H9 (cell line): ENCODE measurements around the gene FRMPD1. TPM values are rescaled to one million over a fixed set of nuclear protein-coding genes. Genes with fewer than 3 reads are reported as not detected.

Source experiments
- DNase-seq: peaks from one replicate; pipeline ENCODE4 v3.0.0-alpha.2; 2017
- H2AFZ ChIP-seq: one replicate; pipeline ENCODE4 v1.6.1; 2013; ENCODE audit warnings: mild to moderate bottlenecking, low read length, control low read depth, moderate library complexity
- H2AK5ac ChIP-seq: 2 replicates; pipeline ENCODE4 v1.6.1; 2013; ENCODE audit warnings: low read length, control low read depth, mixed read lengths; ENCODE audit not compliant: insufficient read length
- H2BK120ac ChIP-seq: one replicate; pipeline ENCODE4 v1.6.1; 2013; ENCODE audit warnings: low read depth, mild to moderate bottlenecking, low read length, control low read depth, inconsistent platforms; ENCODE audit not compliant: poor library complexity, severe bottlenecking
- H2BK12ac ChIP-seq: 2 replicates; pipeline ENCODE4 v1.6.1; 2013; ENCODE audit warnings: low read length, control low read depth, mixed read lengths, low read depth; ENCODE audit not compliant: insufficient read length
- H2BK15ac ChIP-seq: 2 replicates; pipeline ENCODE4 v1.6.1; 2013; ENCODE audit warnings: low read depth, low read length, control low read depth
- H2BK20ac ChIP-seq: one replicate; pipeline ENCODE4 v1.6.1; 2013; ENCODE audit warnings: low read depth, mild to moderate bottlenecking, low read length, control low read depth, inconsistent platforms; ENCODE audit not compliant: poor library complexity, severe bottlenecking
- H2BK5ac ChIP-seq: 2 replicates; pipeline ENCODE4 v1.6.1; 2013; ENCODE audit warnings: low read length, control low read depth, mixed read lengths; ENCODE audit not compliant: insufficient read length
- H3K14ac ChIP-seq: 2 replicates; pipeline ENCODE4 v1.6.1; 2013; ENCODE audit warnings: low read length, control low read depth; ENCODE audit not compliant: insufficient read depth
- H3K18ac ChIP-seq: 2 replicates; pipeline ENCODE4 v1.6.1; 2013; ENCODE audit warnings: low read depth, mild to moderate bottlenecking, mixed read lengths, low read length, control low read depth; ENCODE audit not compliant: insufficient read length
- H3K23ac ChIP-seq: 2 replicates; pipeline ENCODE4 v1.6.1; 2013; ENCODE audit warnings: low read length, control low read depth, mixed read lengths, low read depth; ENCODE audit not compliant: insufficient read length
- H3K23me2 ChIP-seq: 2 replicates; pipeline ENCODE4 v1.6.1; 2013; ENCODE audit warnings: low read depth, mild to moderate bottlenecking, mixed read lengths, low read length, control low read depth; ENCODE audit not compliant: insufficient read length, poor library complexity, severe bottlenecking
- H3K27ac ChIP-seq: 2 replicates; pipeline ENCODE4 v1.5.1; 2013; ENCODE audit warnings: low read length, control low read depth, mixed read lengths, low read depth; ENCODE audit not compliant: insufficient read length
- H3K27me3 ChIP-seq: 2 replicates; pipeline ENCODE4 v1.6.1; 2013; ENCODE audit warnings: low read length, control low read depth, inconsistent platforms; ENCODE audit not compliant: insufficient read depth
- H3K4ac ChIP-seq: 2 replicates; pipeline ENCODE4 v1.6.1; 2013; ENCODE audit warnings: low read depth, mild to moderate bottlenecking, control low read depth, inconsistent platforms, low read length, moderate library complexity
- H3K4me1 ChIP-seq: 2 replicates; pipeline ENCODE4 v1.6.1; 2013; ENCODE audit warnings: low read length, control low read depth, inconsistent platforms; ENCODE audit not compliant: insufficient read depth
- H3K4me2 ChIP-seq: 2 replicates; pipeline ENCODE4 v1.6.1; 2013; ENCODE audit warnings: low read length, control low read depth, mixed read lengths; ENCODE audit not compliant: insufficient read length, insufficient read depth
- H3K56ac ChIP-seq: 2 replicates; pipeline ENCODE4 v1.6.1; 2013; ENCODE audit warnings: low read depth, mild to moderate bottlenecking, mixed read lengths, low read length, control low read depth; ENCODE audit not compliant: insufficient read length
- H3K79me1 ChIP-seq: 2 replicates; pipeline ENCODE4 v1.6.1; 2013; ENCODE audit warnings: low read depth, mild to moderate bottlenecking, moderate library complexity, low read length, control low read depth, inconsistent platforms; ENCODE audit not compliant: insufficient read depth, poor library complexity, severe bottlenecking
- H3K79me2 ChIP-seq: 2 replicates; pipeline ENCODE4 v1.6.1; 2013; ENCODE audit warnings: low read length, control low read depth, inconsistent platforms; ENCODE audit not compliant: insufficient read depth
- H3K9ac ChIP-seq: 2 replicates; pipeline ENCODE4 v1.6.1; 2013; ENCODE audit warnings: low read length, control low read depth, mixed read lengths; ENCODE audit not compliant: insufficient read length; ENCODE audit errors: extremely low read depth
- H3K9me3 ChIP-seq: one replicate; pipeline ENCODE4 v1.6.1; 2013; ENCODE audit warnings: low read depth, low read length, inconsistent platforms; ENCODE audit not compliant: control insufficient read depth
- H3T11ph ChIP-seq: one replicate; pipeline ENCODE4 v1.6.1; 2013; ENCODE audit warnings: mild to moderate bottlenecking, low read length, control low read depth, inconsistent platforms
- H4K20me1 ChIP-seq: one replicate; pipeline ENCODE4 v1.6.1; 2013; ENCODE audit not compliant: control insufficient read depth, insufficient read length, insufficient read depth
- H4K5ac ChIP-seq: 2 replicates; pipeline ENCODE4 v1.6.1; 2013; ENCODE audit warnings: low read depth, mild to moderate bottlenecking, mixed read lengths, low read length, control low read depth; ENCODE audit not compliant: insufficient read length
- H4K8ac ChIP-seq: replicated peaks from 2 replicates; pipeline ENCODE4 v1.6.1; 2013; ENCODE audit warnings: low read length, control low read depth, mixed read lengths, low read depth; ENCODE audit not compliant: insufficient read length
- H4K91ac ChIP-seq: 2 replicates; pipeline ENCODE4 v1.6.1; 2013; ENCODE audit warnings: low read depth, mild to moderate bottlenecking, moderate library complexity, mixed read lengths, low read length, control low read depth; ENCODE audit not compliant: insufficient read length
- H3K27ac Mint-ChIP-seq, 3 experiments: 2 replicates in 2 of 3; 3 replicates in 1 of 3; pipeline ENCODE4 v1.8.0; 2020 to 2021; ENCODE audit warnings: mixed read lengths in 3 of 3, mild to moderate bottlenecking in 1 of 3, moderate library complexity in 1 of 3
- H3K27me3 Mint-ChIP-seq: 2 replicates; pipeline ENCODE4 v1.8.0; 2021; ENCODE audit warnings: low read depth, mild to moderate bottlenecking, moderate library complexity, mixed read lengths
- H3K36me3 Mint-ChIP-seq, 3 experiments: 2 replicates in 2 of 3; 3 replicates in 1 of 3; pipeline ENCODE4 v1.8.0; 2020 to 2021; ENCODE audit warnings: low read depth in 3 of 3, mixed read lengths in 3 of 3; ENCODE audit not compliant: insufficient read depth in 1 of 3
- H3K4me1 Mint-ChIP-seq, 2 experiments: 2 replicates each; pipeline ENCODE4 v1.8.0; 2020; ENCODE audit warnings: mixed read lengths in 2 of 2
- H3K4me3 Mint-ChIP-seq, 2 experiments: 2 replicates in 1 of 2; 3 replicates in 1 of 2; pipeline ENCODE4 v1.8.0; 2020 to 2021; ENCODE audit warnings: mild to moderate bottlenecking in 2 of 2, mixed read lengths in 2 of 2, moderate library complexity in 1 of 2
- H3K9me3 Mint-ChIP-seq, 2 experiments: 2 replicates in 1 of 2; 3 replicates in 1 of 2; pipeline ENCODE4 v1.8.0; 2020; ENCODE audit warnings: mild to moderate bottlenecking in 2 of 2, mixed read lengths in 2 of 2, moderate library complexity in 1 of 2
- CTCF ChIP-seq: fragments of 200-600 bp; sonication (generic); conservative IDR thresholded peaks from 3 replicates; pipeline ENCODE4 v1.8.0; 2021; ENCODE audit warnings: antibody characterized with exemption, mild to moderate bottlenecking
- whole genome bisulfite sequencing: extraction: QIAGEN DNeasy Blood & Tissue Kit; methylation state at CpG from one replicate; pipeline ENCODE4 v1.1.7; 2013; ENCODE audit warnings: missing lambda C conversion rate, low lambda C conversion rate, mixed read lengths; ENCODE audit not compliant: insufficient read length; ENCODE audit errors: extremely low coverage; 5-methylcytosine and 5-hydroxymethylcytosine counted together
- total RNA-seq: library from RNA; stranded (reverse); gene quantifications from 2 replicates; pipeline ENCODE4 v1.2.1, GENCODE V29; 2021

The FRMPD1 gene
- total RNA-seq, 1 experiment from 2014 or later, result 0.04 TPM

- H4K20me1 ChIP-seq, result no peaks in the 10 kb centered on the region
- no peaks in the 10 kb centered on the region for H3K36me3 Mint-ChIP-seq
- H4K8ac ChIP-seq, result no peak overlapping the region
- peaks cover 18 to 20% of the 10 kb centered on the region in 2 experiments for H3K4me1 Mint-ChIP-seq
- H3K4me2 ChIP-seq, result no peak overlapping the region
- no peak overlapping the region for H2BK120ac ChIP-seq
- no peak overlapping the region for H4K5ac ChIP-seq
- no peaks in the 10 kb centered on the region for H3K79me1 ChIP-seq
- H3K23ac ChIP-seq, result no peak overlapping the region
- H3K27me3 Mint-ChIP-seq, result peaks cover 14% of the 10 kb centered on the region
- no peaks in the 10 kb centered on the region for H3K9me3 ChIP-seq
- no peak overlapping the region for H3K9ac ChIP-seq
- no peaks in the 10 kb centered on the region for H3K27me3 ChIP-seq
- DNase-seq, result no peak
- H3K14ac ChIP-seq, result no peak overlapping the region
- WGBS, result no CpG with 5 or more reads among the region's 3 CpGs
- H3K18ac ChIP-seq, result no peak overlapping the region
- no peak overlapping the region for H2BK12ac ChIP-seq
- no peaks in the 10 kb centered on the region for H3K79me2 ChIP-seq
- no peak overlapping the region for H2AK5ac ChIP-seq
- H3K27ac ChIP-seq, result no peak overlapping the region
- H3K4ac ChIP-seq, result no peak overlapping the region
- no peak overlapping the region for H3K4me3 Mint-ChIP-seq
- no peak overlapping the region for H2BK5ac ChIP-seq
- no peaks in the 10 kb centered on the region for H3K4me1 ChIP-seq
- no peak overlapping the region for H3K56ac ChIP-seq
- no peaks in the 10 kb centered on the region for H3K23me2 ChIP-seq
- TF ChIP-seq CTCF, result no peak
- no peaks in the 10 kb centered on the region for H3K9me3 Mint-ChIP-seq
- no peak overlapping the region for H2BK15ac ChIP-seq
- H3K27ac Mint-ChIP-seq, result no peak overlapping the region
- no peak overlapping the region for H3T11ph ChIP-seq
- H4K91ac ChIP-seq, result no peak overlapping the region
- no peak overlapping the region for H2BK20ac ChIP-seq
- no peak overlapping the region for H2AFZ ChIP-seq
Observed at GRCh38 chr9:37730256-37730655, 79.5 kb downstream of the FRMPD1 start.
